HepG2 (cell line): ENCODE data around the gene SLC2A11. TPM values are rescaled to one million over a fixed set of nuclear protein-coding genes. Genes with fewer than 3 reads are reported as not detected.
A peak's percentile ranks its signal among the peaks of the same experiment; 100 is the strongest.

Experiments
- ATAC-seq: fragments of 200-7000 bp; cut with Tn5 transposase; 3 replicates; pipeline ENCODE4 v1.9.1; 2020; ENCODE audit warnings: mild to moderate bottlenecking, moderate library complexity
- BruUV-seq: library from RNA; stranded (reverse); fragments of 400-500 nt; replicated peaks from 2 replicates; lab custom pipeline; 2021; lab: Mats Ljungman, UMichigan
- CTCF ChIA-PET: fragments of 300-600 bp; formaldehyde crosslinking; extraction: SDS; loops from one replicate; lab custom pipeline; 2021; ENCODE audit warnings: low total read pairs, inconsistent platforms, low intra/inter-chr PET ratio; lab: Yijun Ruan, JAX
- POLR2A ChIA-PET: fragments of 350-600 bp; sonication (Branson Sonifier 250); formaldehyde crosslinking; loops from one replicate; lab custom pipeline; 2020; ENCODE audit warnings: antibody characterized with exemption, inconsistent platforms; lab: Yijun Ruan, JAX
- DNase-seq: peaks from one replicate; pipeline ENCODE4 v3.0.0-alpha.2; 2015; ENCODE audit warnings: low spot score
- FAIRE-seq: peaks from 3 replicates; lab custom pipeline; 2011; peaks lifted over from hg19 to GRCh38; lab: Jason Lieb, UNC
- H2AFZ ChIP-seq: one replicate; pipeline ENCODE4 v1.6.1; 2011; ENCODE audit warnings: low read length, inconsistent platforms
- H3K27ac ChIP-seq: fragments of 300-600 bp; 3 replicates; pipeline ENCODE4 v1.8.0; 2011; ENCODE audit warnings: mixed run types, mild to moderate bottlenecking, mixed read lengths, low read length, inconsistent platforms; ENCODE audit not compliant: insufficient read depth; ENCODE audit errors: extremely low read length
- H3K27me3 ChIP-seq, 2 experiments: fragments of 200-600 bp in 1 of 2; 2 replicates in 1 of 2; 3 replicates in 1 of 2; pipeline versions ENCODE4 v1.6.0 to v1.8.0; 2011; ENCODE audit warnings: low read length in 2 of 2, mild to moderate bottlenecking in 2 of 2, moderate library complexity in 2 of 2, inconsistent platforms in 1 of 2; ENCODE audit not compliant: insufficient read depth in 2 of 2, control insufficient read depth in 1 of 2
- H3K36me3 ChIP-seq, 2 experiments: fragments of 200-600 bp in 1 of 2; replicated peaks in 1 of 2; 2 replicates in 1 of 2; 3 replicates in 1 of 2; pipeline versions ENCODE4 v1.5.1 to v1.8.0; 2011; ENCODE audit warnings: low read length in 2 of 2, inconsistent platforms in 1 of 2; ENCODE audit not compliant: insufficient read depth in 2 of 2, control insufficient read depth in 1 of 2
- H3K4me1 ChIP-seq: 2 replicates; pipeline ENCODE4 v1.5.1; 2012; ENCODE audit warnings: low read length, inconsistent platforms; ENCODE audit not compliant: insufficient read depth
- H3K4me2 ChIP-seq: 2 replicates; pipeline ENCODE4 v1.6.0; 2011; ENCODE audit warnings: low read depth, low read length, inconsistent platforms
- H3K4me3 ChIP-seq, 3 experiments: fragments of 200-600 bp in 1 of 3; sonication (generic), shearing (Covaris generic) in 1 of 3; replicated peaks in 1 of 3; 2 replicates each; pipeline ENCODE4 v1.5.1; 2011 to 2016; ENCODE audit warnings: low read length in 3 of 3, inconsistent platforms in 2 of 3, low read depth in 2 of 3, mild to moderate bottlenecking in 2 of 3, control low read depth in 1 of 3, mixed read lengths in 1 of 3; ENCODE audit not compliant: insufficient read depth in 1 of 3
- H3K79me2 ChIP-seq: one replicate; pipeline ENCODE4 v1.6.1; 2011; ENCODE audit warnings: low read length, inconsistent platforms; ENCODE audit not compliant: insufficient read depth
- H3K9ac ChIP-seq: 2 replicates; pipeline ENCODE4 v1.6.0; 2011; ENCODE audit warnings: mild to moderate bottlenecking, low read depth, low read length, inconsistent platforms; ENCODE audit not compliant: insufficient read depth
- H3K9me3 ChIP-seq: 2 replicates; pipeline ENCODE4 v1.5.1; 2012; ENCODE audit warnings: mild to moderate bottlenecking, low read length
- H4K20me1 ChIP-seq: 2 replicates; pipeline ENCODE4 v1.6.0; 2011; ENCODE audit warnings: inconsistent platforms, mild to moderate bottlenecking, low read length, moderate library complexity; ENCODE audit not compliant: insufficient read depth
- AGO2 ChIP-seq: fragments of 200-400 bp; formaldehyde crosslinking; optimal IDR thresholded peaks from 2 replicates; pipeline ENCODE3; 2017; ENCODE audit warnings: mild to moderate bottlenecking, low read depth, low read length, moderate library complexity
- ATF3 ChIP-seq: sonication (generic); formaldehyde crosslinking; IDR thresholded peaks from 2 replicates; pipeline ENCODE4 v1.4.0; 2020; ENCODE audit warnings: missing genetic modification reagents
- CEBPB ChIP-seq: IDR thresholded peaks from 2 replicates; pipeline ENCODE4 v1.6.1; 2011; ENCODE audit warnings: low read depth, low read length, improper control_type of control experiment, borderline replicate concordance
- MEIS1 ChIP-seq: sonication (generic); formaldehyde crosslinking; IDR thresholded peaks from 2 replicates; pipeline ENCODE4 v1.9.0; 2021; ENCODE audit warnings: mild to moderate bottlenecking, missing genetic modification reagents, moderate library complexity, borderline replicate concordance
- NFKB2 ChIP-seq: sonication (generic); formaldehyde crosslinking; IDR thresholded peaks from 2 replicates; pipeline ENCODE4 v1.4.0; 2020; ENCODE audit warnings: missing genetic modification reagents, borderline replicate concordance
- ZBTB33 ChIP-seq: sonication (generic); formaldehyde crosslinking; IDR thresholded peaks from 2 replicates; pipeline ENCODE4 v1.4.0; 2020; ENCODE audit warnings: missing genetic modification reagents
- ZNF136 ChIP-seq: sonication (generic); formaldehyde crosslinking; IDR thresholded peaks from 2 replicates; pipeline ENCODE4 v1.8.1; 2022; ENCODE audit warnings: low read depth, mild to moderate bottlenecking, moderate library complexity, missing genetic modification reagents
- WGBS: methylation state at CpG from one replicate; pipeline ENCODE4 v1.1.6; 2017; ENCODE audit warnings: low lambda C conversion rate; 5-methylcytosine and 5-hydroxymethylcytosine counted together
- in situ Hi-C: cut with HindIII; loops from 2 replicates; pipeline ENCODE4 v1.10.0; 2017; ENCODE audit warnings: low pct_unique_long_range_greater_than_20kb; ENCODE audit not compliant: extremely low pct_ligation_motif_present
- intact Hi-C: fragments of 100-400 bp; cut with micrococcal nuclease; formaldehyde crosslinking; loops from one replicate; pipeline ENCODE4 v1.10.0; 2022; ENCODE audit not compliant: unreplicated experiment
- polyA plus RNA-seq, 8 experiments: library from polyadenylated mRNA; depleted of rRNA in 3 of 8; stranded (reverse) in 7 of 8; unstranded in 1 of 8; fragments of >200 nt; fragmentation: Illumina TruSeq in 4 of 8; extraction: Trizol in 4 of 8; gene quantifications; 2 replicates each; pipeline versions ENCODE4 v1.2.1 to v1.2.3, GENCODE V29; 2011 to 2016; ENCODE audit warnings: low read depth in 4 of 8, missing spikeins in 1 of 8, mixed read lengths in 1 of 8; ENCODE audit not compliant: insufficient read depth in 1 of 8
- total RNA-seq, 5 experiments: library from RNA; depleted of rRNA; stranded (reverse); fragments of >200 nt; fragmentation: Illumina TruSeq; extraction: Trizol; gene quantifications; 2 replicates each; pipeline ENCODE4 v1.2.3, GENCODE V29; 2016; ENCODE audit warnings: low read depth in 1 of 5

Gene SLC2A11
- total and polyA plus RNA-seq, 2 of the 13 experiments (the other 11 are each of a cell fraction or from before 2014, with no cell fraction given), result 15.2 to 15.4 TPM

- TF ChIP-seq AGO2, result no peak
These were observed 31.9 kb downstream of the SLC2A11 start (continued) for GRCh38 chr22:23889620-23890019.

GRCh38 chr22:23891726-23892125 lies 34.1 kb downstream of the SLC2A11 start:
- FAIRE-seq, result no peak
- Histone ChIP-seq H3K36me3 (peaks cover 3 to 11% of the 10 kb centered on the region in 2 experiments; a peak in 3 of 5 replicates), H4K20me1 (peaks cover 9% of the 10 kb centered on the region; the same call in 1 of the 2 replicates), H3K9me3 (no peaks in the 10 kb centered on the region), H3K4me2 (no peak overlapping the region), H2AFZ (no peak overlapping the region), H3K79me2 (peaks cover 16% of the 10 kb centered on the region), H3K27me3 (no peaks in the 10 kb centered on the region; a peak in 1 of 5 replicates), H3K27ac (no peak overlapping the region), H3K4me1 (peaks cover 48% of the 10 kb centered on the region), H3K4me3 (no peak overlapping the region), H3K9ac (no peak overlapping the region)
- 75% methylated on average over 7 of the region's 7 CpGs for WGBS
- TF ChIP-seq ZBTB33 (0 out of 2 replicates have a peak, but pooled peaks have one; percentile 33), CEBPB (no peak), ATF3 (no peak), MEIS1 (CRISPR knock-in tag) (no peak), NFKB2 (no peak), ZNF136 (CRISPR knock-in tag) (no peak)
- intact Hi-C loops, result no loop called here
- BruUV-seq, result no TSS peak
- no peak for ATAC-seq
- POLR2A ChIA-PET, result no interaction called here
- in situ Hi-C loops, result no loop called here
- CTCF ChIA-PET, result no interaction called here
- DNase-seq, result no peak
